ENCODE results near the gene GOLGA8M.
"Not testable (repeated sequence)": the region's sequence is repeated elsewhere in the genome, so short reads cannot be mapped to it uniquely, and the experiment has no call there.

Gene GOLGA8M

GRCh38 chr15:28660750-28661149 lies 51.5 kb downstream of the GOLGA8M start:
- not testable (repeated sequence) for DNase-seq

DNA sequence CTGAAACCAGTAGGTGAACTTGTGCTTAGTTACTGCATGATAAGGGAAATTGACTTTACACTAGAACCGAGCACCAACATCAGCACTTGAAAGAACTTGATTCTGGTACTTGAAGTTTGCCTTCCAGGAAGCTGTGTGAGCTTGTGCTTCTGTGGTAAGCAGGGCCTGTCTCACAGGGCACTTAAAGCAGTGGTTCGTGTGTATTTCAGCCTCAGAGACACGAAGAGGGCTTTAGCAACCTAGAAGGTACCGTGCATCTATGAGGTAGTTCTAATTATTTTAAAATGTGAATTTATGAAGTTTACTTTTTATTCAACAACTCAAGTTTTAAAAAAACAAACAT lies 56.2 kb downstream of the GOLGA8M start:
- not testable (repeated sequence) for DNase-seq

GRCh38 chr15:28655329-28656017 lies 56.7 kb downstream of the GOLGA8M start:
- DNase-seq: not testable (repeated sequence)

- not testable (repeated sequence) for DNase-seq
Measured at GRCh38 chr15:28654194-28654593, 58.0 kb downstream of the GOLGA8M start.

DNA sequence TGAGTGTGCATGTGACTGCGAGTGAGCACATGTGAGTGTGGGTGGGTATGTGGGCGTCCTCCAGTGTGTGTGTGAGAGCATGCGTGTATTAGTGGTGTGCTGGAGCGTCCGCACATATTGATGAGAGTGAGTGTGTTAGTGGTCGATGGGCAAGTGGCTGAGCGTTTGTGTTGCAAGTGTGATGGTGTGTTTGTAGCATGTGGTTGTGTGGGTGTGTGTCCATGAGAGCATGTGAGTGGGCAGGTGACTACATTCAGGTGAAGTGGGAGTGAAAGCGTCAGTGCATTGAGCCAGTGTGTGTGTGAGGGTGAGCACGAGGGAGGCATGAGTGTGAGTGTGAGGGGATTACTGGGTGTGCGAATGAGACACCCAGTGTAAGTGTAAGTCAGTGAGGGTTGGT lies 59.7 kb downstream of the GOLGA8M start:
- not testable (repeated sequence) for DNase-seq
